ENCODE measurements around the gene JCAD. TPM values are rescaled to one million over a fixed set of nuclear protein-coding genes. Genes with fewer than 3 reads are reported as not detected.

Gene JCAD
- total RNA-seq, 1 experiment from 2014 or later = not detected

DNA sequence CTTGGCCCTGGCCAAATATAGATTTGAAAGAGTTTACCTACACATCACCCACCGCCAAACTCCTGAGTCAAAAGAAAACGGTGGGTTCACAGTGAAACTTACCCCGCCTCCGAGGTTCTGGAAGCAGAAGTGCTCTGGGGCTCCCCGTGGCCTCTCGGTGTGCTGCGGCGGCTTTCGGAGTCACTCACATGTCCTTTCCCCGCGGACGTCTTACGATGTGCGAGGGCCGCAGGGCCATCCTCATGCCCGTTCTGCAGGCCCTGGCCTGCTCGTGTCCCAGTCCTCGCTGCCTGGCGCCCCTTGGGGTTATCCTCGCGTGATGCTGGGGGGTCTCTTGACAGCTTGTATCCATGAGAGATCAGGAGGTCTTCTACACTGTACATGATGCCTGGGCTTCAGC lies 12.0 kb downstream of the JCAD start:
- Histone ChIP-seq H3K9me3 (ENCODE audit: low read length) (no peaks in the 10 kb centered on the region), H3K79me2 (ENCODE audit: low read length) (no peaks in the 10 kb centered on the region), H3K27me3 (ENCODE audit: low read length) (no peaks in the 10 kb centered on the region), H3K36me3 (ENCODE audit: insufficient read depth, low read length) (no peaks in the 10 kb centered on the region), H3K9me2 (replicated peaks; ENCODE audit: insufficient read depth, low read length) (no peaks in the 10 kb centered on the region), H3K4me2 (ENCODE audit: low read depth, low read length, poor library complexity, severe bottlenecking) (no peak overlapping the region), H3K4me1 (ENCODE audit: low read length) (no peaks in the 10 kb centered on the region), H3K9ac (ENCODE audit: low read length) (no peak overlapping the region), H2AFZ (ENCODE audit: low read length) (no peak overlapping the region), H3K4me3 (ENCODE audit: low read length) (no peak overlapping the region), H4K20me1 (ENCODE audit: insufficient read depth, low read depth, low read length) (no peaks in the 10 kb centered on the region), H3K27ac (ENCODE audit: low read length) (no peak overlapping the region)
- no peak for DNase-seq

DNA sequence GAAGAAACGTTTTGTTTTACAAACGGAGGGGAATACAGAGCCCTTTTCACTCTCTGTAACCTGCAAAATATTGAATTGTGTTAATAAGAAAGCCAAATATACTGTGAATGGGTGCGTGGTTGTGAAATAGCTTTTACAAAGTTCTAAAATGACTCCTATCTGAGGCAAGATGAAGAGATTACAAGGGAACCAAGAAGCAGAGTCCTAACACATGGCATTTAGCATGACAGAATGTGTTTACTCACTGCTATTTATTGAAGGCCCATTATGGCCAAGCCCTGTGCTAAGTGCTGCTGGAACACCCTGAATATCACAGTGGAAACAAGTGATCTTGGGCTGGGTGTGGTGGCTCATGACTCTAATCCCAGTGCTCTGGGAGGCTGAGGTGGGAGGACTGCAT lies 12.9 kb downstream of the JCAD start:
- Histone ChIP-seq H4K20me1 (ENCODE audit: insufficient read depth, low read depth, low read length) (no peaks in the 10 kb centered on the region), H3K9ac (ENCODE audit: low read length) (no peak overlapping the region), H2AFZ (ENCODE audit: low read length) (no peak overlapping the region), H3K36me3 (ENCODE audit: insufficient read depth, low read length) (no peaks in the 10 kb centered on the region), H3K4me2 (ENCODE audit: low read depth, low read length, poor library complexity, severe bottlenecking) (no peak overlapping the region), H3K4me3 (ENCODE audit: low read length) (no peak overlapping the region), H3K9me2 (replicated peaks; ENCODE audit: insufficient read depth, low read length) (no peaks in the 10 kb centered on the region), H3K4me1 (ENCODE audit: low read length) (no peaks in the 10 kb centered on the region), H3K79me2 (ENCODE audit: low read length) (no peaks in the 10 kb centered on the region), H3K27me3 (ENCODE audit: low read length) (no peaks in the 10 kb centered on the region), H3K27ac (ENCODE audit: low read length) (no peak overlapping the region), H3K9me3 (ENCODE audit: low read length) (no peaks in the 10 kb centered on the region)
- no peak for DNase-seq

GRCh38 chr10:30045961-30046360 lies 13.4 kb downstream of the JCAD start:
- Histone ChIP-seq H4K20me1 (ENCODE audit: insufficient read depth, low read depth, low read length) (no peaks in the 10 kb centered on the region), H3K9ac (ENCODE audit: low read length) (no peak overlapping the region), H3K79me2 (ENCODE audit: low read length) (no peaks in the 10 kb centered on the region), H3K4me2 (ENCODE audit: low read depth, low read length, poor library complexity, severe bottlenecking) (no peak overlapping the region), H2AFZ (ENCODE audit: low read length) (no peak overlapping the region), H3K9me2 (replicated peaks; ENCODE audit: insufficient read depth, low read length) (no peaks in the 10 kb centered on the region), H3K27me3 (ENCODE audit: low read length) (no peaks in the 10 kb centered on the region), H3K36me3 (ENCODE audit: insufficient read depth, low read length) (no peaks in the 10 kb centered on the region), H3K27ac (ENCODE audit: low read length) (no peak overlapping the region), H3K4me3 (ENCODE audit: low read length) (no peak overlapping the region), H3K9me3 (ENCODE audit: low read length) (no peaks in the 10 kb centered on the region), H3K4me1 (ENCODE audit: low read length) (no peaks in the 10 kb centered on the region)
- no peak for DNase-seq

GRCh38 chr10:30043476-30044270 lies 15.7 kb downstream of the JCAD start:
- Histone ChIP-seq H3K4me2 (ENCODE audit: low read depth, low read length, poor library complexity, severe bottlenecking) (no peak overlapping the region), H3K27ac (ENCODE audit: low read length) (no peak overlapping the region), H3K4me1 (ENCODE audit: low read length) (no peaks in the 10 kb centered on the region), H3K79me2 (ENCODE audit: low read length) (no peaks in the 10 kb centered on the region), H3K36me3 (ENCODE audit: insufficient read depth, low read length) (no peaks in the 10 kb centered on the region), H3K9me3 (ENCODE audit: low read length) (no peaks in the 10 kb centered on the region), H2AFZ (ENCODE audit: low read length) (no peak overlapping the region), H4K20me1 (ENCODE audit: insufficient read depth, low read depth, low read length) (no peaks in the 10 kb centered on the region), H3K9me2 (replicated peaks; ENCODE audit: insufficient read depth, low read length) (no peaks in the 10 kb centered on the region), H3K27me3 (ENCODE audit: low read length) (no peaks in the 10 kb centered on the region), H3K4me3 (ENCODE audit: low read length) (no peak overlapping the region), H3K9ac (ENCODE audit: low read length) (no peak overlapping the region)
- no peak for DNase-seq

GRCh38 chr10:30042820-30043219 lies 16.6 kb downstream of the JCAD start:
- no peak overlapping the region for H3K27ac ChIP-seq (ENCODE audit: low read length)
- DNase-seq = no peak
- H3K4me1 ChIP-seq (ENCODE audit: low read length) = 0 out of 2 replicates have a peak, but pooled peaks cover 2% of the 10 kb centered on the region
- H3K79me2 ChIP-seq (ENCODE audit: low read length) = no peaks in the 10 kb centered on the region
- H3K4me3 ChIP-seq (ENCODE audit: low read length) = no peak overlapping the region
- H3K36me3 ChIP-seq (ENCODE audit: insufficient read depth, low read length) = no peaks in the 10 kb centered on the region
- H2AFZ ChIP-seq (ENCODE audit: low read length) = no peak overlapping the region
- H3K4me2 ChIP-seq (ENCODE audit: low read depth, low read length, poor library complexity, severe bottlenecking) = no peak overlapping the region
- H3K27me3 ChIP-seq (ENCODE audit: low read length) = no peaks in the 10 kb centered on the region
- no peak overlapping the region for H3K9ac ChIP-seq (ENCODE audit: low read length)
- no peaks in the 10 kb centered on the region for H3K9me3 ChIP-seq (ENCODE audit: low read length)
- H4K20me1 ChIP-seq (ENCODE audit: insufficient read depth, low read depth, low read length) = no peaks in the 10 kb centered on the region
- H3K9me2 ChIP-seq (replicated peaks; ENCODE audit: insufficient read depth, low read length) = no peaks in the 10 kb centered on the region

DNA sequence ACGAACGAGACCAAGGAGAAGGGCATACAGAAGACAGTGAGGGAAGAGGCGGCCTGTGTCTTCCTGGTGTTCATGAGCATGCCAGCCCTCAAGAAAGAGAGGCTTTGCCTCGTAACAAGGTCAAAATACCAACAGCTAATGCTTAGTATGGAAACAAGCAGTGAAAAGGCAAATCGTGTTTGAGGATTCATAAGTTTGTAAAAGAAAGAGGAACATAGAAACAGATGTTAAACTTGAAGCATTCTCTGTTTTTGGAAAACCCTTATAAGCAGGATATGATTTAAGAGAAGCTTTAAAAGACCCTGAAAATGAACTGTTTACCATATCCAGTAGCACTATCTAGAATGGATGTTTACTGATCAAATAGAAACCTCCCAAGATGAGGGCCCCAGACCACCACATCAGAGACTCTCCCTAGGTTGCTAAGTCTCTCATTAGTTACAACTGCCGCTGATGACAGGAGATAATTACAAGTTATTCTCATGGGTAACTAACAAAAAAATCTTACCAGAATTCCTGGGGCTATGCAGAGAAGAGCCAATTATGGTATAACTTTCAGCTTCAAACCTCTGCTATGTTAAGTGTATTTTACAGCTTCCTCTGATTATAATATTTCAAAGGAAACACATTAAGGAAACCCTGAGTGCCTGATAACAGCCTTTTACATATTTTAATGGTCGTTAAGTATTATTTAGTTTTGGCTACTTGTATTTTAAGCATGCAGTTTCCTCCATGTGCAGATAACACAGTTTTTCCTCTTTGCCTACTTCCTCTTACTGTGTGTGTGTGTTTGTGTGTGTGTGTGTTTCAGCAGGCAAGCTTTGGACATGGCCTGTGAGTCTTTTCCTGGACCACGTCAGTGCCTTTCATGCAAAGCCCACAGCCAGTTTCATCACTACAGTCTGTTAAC lies 17.9 kb downstream of the JCAD start:
- DNase-seq = no peak
- no peak overlapping the region for H2AFZ ChIP-seq (ENCODE audit: low read length)
- H3K4me3 ChIP-seq (ENCODE audit: low read length) = no peak overlapping the region
- no peaks in the 10 kb centered on the region for H4K20me1 ChIP-seq (ENCODE audit: insufficient read depth, low read depth, low read length)
- no peaks in the 10 kb centered on the region for H3K9me2 ChIP-seq (replicated peaks; ENCODE audit: insufficient read depth, low read length)
- H3K27ac ChIP-seq (ENCODE audit: low read length) = no peak overlapping the region
- H3K9ac ChIP-seq (ENCODE audit: low read length) = no peak overlapping the region
- no peaks in the 10 kb centered on the region for H3K27me3 ChIP-seq (ENCODE audit: low read length)
- no peak overlapping the region for H3K4me2 ChIP-seq (ENCODE audit: low read depth, low read length, poor library complexity, severe bottlenecking)
- no peaks in the 10 kb centered on the region for H3K36me3 ChIP-seq (ENCODE audit: insufficient read depth, low read length)
- H3K9me3 ChIP-seq (ENCODE audit: low read length) = no peaks in the 10 kb centered on the region
- H3K4me1 ChIP-seq (ENCODE audit: low read length) = 0 out of 2 replicates have a peak, but pooled peaks cover 2% of the 10 kb centered on the region
- H3K79me2 ChIP-seq (ENCODE audit: low read length) = no peaks in the 10 kb centered on the region

- H3K79me2 ChIP-seq (ENCODE audit: low read length) = no peaks in the 10 kb centered on the region
- H3K4me3 ChIP-seq (ENCODE audit: low read length) = no peak overlapping the region
- H3K4me2 ChIP-seq (ENCODE audit: low read depth, low read length, poor library complexity, severe bottlenecking) = no peak overlapping the region
- no peaks in the 10 kb centered on the region for H3K27me3 ChIP-seq (ENCODE audit: low read length)
- no peaks in the 10 kb centered on the region for H4K20me1 ChIP-seq (ENCODE audit: insufficient read depth, low read depth, low read length)
- no peak overlapping the region for H2AFZ ChIP-seq (ENCODE audit: low read length)
- no peak overlapping the region for H3K9ac ChIP-seq (ENCODE audit: low read length)
- H3K36me3 ChIP-seq (ENCODE audit: insufficient read depth, low read length) = no peaks in the 10 kb centered on the region
- no peak for DNase-seq
- H3K9me2 ChIP-seq (replicated peaks; ENCODE audit: insufficient read depth, low read length) = no peaks in the 10 kb centered on the region
- no peaks in the 10 kb centered on the region for H3K9me3 ChIP-seq (ENCODE audit: low read length)
- no peak overlapping the region for H3K27ac ChIP-seq (ENCODE audit: low read length)
- H3K4me1 ChIP-seq (ENCODE audit: low read length) = 0 out of 2 replicates have a peak, but pooled peaks cover 2% of the 10 kb centered on the region
These were observed 18.8 kb downstream of the JCAD start for GRCh38 chr10:30040597-30040996.

DNA sequence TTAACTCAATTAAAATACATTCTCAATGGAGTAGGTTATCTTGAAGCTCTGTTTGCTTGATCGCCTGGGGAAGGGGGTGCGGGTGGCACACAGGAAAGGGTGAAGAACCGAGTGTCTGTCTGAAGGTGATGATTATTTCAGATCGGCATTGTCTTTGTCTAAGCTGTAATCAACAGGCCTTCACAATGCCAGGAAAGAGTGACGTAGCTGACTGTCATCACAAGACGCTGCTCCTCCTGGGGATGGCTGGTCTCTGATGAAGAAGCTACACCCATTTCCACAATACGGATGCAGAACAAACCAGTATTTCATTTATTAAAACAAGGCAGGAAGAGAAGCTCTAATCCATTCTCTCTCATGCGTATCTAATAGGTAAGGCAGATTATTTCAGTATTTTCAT lies 19.4 kb downstream of the JCAD start:
- Histone ChIP-seq H3K27ac (ENCODE audit: low read length) (no peak overlapping the region), H3K9me2 (replicated peaks; ENCODE audit: insufficient read depth, low read length) (no peaks in the 10 kb centered on the region), H3K4me2 (ENCODE audit: low read depth, low read length, poor library complexity, severe bottlenecking) (no peak overlapping the region), H3K4me3 (ENCODE audit: low read length) (no peak overlapping the region), H3K27me3 (ENCODE audit: low read length) (no peaks in the 10 kb centered on the region), H3K79me2 (ENCODE audit: low read length) (no peaks in the 10 kb centered on the region), H3K9ac (ENCODE audit: low read length) (no peak overlapping the region), H4K20me1 (ENCODE audit: insufficient read depth, low read depth, low read length) (no peaks in the 10 kb centered on the region), H3K36me3 (ENCODE audit: insufficient read depth, low read length) (no peaks in the 10 kb centered on the region), H3K4me1 (ENCODE audit: low read length) (0 out of 2 replicates have a peak, but pooled peaks cover 2% of the 10 kb centered on the region), H3K9me3 (ENCODE audit: low read length) (no peaks in the 10 kb centered on the region), H2AFZ (ENCODE audit: low read length) (no peak overlapping the region)
- DNase-seq = no peak

Data from Karpas-422 (cell line).